ENCODE results near the gene PLA2G12A. TPM values are rescaled to one million over a fixed set of nuclear protein-coding genes. Genes with fewer than 3 reads are reported as not detected.
A peak's percentile ranks its signal among the peaks of the same experiment; 100 is the strongest.

Gene PLA2G12A
- total RNA-seq, 2 experiments from 2014 or later = 9.6 to 10.5 TPM

DNA sequence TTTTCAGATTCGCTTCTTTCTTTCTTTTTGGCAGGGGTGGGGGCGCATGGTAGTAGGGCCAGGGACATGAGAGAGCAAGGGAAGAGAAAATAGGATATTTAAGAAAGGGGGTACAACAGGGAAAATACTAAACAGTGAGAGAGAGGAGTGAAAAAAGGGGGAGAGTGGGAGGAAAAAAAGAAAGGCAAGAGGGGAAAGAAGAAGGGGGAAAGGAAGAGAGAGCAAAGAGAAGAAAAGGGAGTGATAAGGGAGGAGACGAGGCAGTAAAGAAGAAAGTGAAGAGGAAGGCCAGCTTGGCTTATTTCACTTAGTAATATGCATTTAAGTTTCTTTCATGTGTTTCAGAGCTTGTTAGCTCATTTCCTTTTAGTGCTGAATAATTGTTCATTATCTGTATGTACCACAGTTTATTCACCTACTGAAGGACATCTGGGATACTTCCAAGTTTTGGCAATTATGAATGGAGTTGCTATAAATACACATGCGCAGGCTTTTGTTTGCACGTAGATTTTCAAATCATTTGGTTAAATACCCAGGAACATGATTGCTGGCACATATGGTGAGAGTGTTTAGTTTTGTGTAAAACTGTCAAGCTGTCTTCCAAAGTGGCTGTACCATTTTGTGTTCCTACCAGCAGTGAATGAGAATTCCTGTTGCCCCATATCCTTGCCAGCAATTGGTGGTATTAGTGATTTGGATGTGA is 63.9 kb downstream of the PLA2G12A start:
- Mint-ChIP-seq H3K9me3 (no peaks in the 10 kb centered on the region), H3K4me3 (peak overlapping the region; percentile 4), H3K27me3 (no peaks in the 10 kb centered on the region), H3K36me3 (ENCODE audit: low read depth) (peaks cover 82% of the 10 kb centered on the region), H3K4me1 (ENCODE audit: low read depth) (peaks cover 78% of the 10 kb centered on the region), H3K27ac (peak overlapping the region; percentile 4)
- Histone ChIP-seq H3K4me3 (ENCODE audit: low read length) (no peak overlapping the region), H3K36me3 (ENCODE audit: insufficient read depth, low read length) (peaks cover 27% of the 10 kb centered on the region), H3K27me3 (ENCODE audit: control insufficient read depth in 1 of 2, insufficient read depth in 2 of 2, low read length in 2 of 2) (no peaks in the 10 kb centered on the region), H3K9me3 (ENCODE audit: control insufficient read depth in 1 of 2, insufficient read depth in 1 of 2, low read length in 2 of 2) (peaks cover 0 to 3% of the 10 kb centered on the region in 2 experiments), H3K27ac (ENCODE audit: low read depth in 1 of 2, low read length in 2 of 2) (no peak overlapping the region), H3K4me1 (ENCODE audit: insufficient read depth, low read length) (peaks cover 4% of the 10 kb centered on the region)
- DNase-seq = no peak
- TF ChIP-seq, protein P1, sequence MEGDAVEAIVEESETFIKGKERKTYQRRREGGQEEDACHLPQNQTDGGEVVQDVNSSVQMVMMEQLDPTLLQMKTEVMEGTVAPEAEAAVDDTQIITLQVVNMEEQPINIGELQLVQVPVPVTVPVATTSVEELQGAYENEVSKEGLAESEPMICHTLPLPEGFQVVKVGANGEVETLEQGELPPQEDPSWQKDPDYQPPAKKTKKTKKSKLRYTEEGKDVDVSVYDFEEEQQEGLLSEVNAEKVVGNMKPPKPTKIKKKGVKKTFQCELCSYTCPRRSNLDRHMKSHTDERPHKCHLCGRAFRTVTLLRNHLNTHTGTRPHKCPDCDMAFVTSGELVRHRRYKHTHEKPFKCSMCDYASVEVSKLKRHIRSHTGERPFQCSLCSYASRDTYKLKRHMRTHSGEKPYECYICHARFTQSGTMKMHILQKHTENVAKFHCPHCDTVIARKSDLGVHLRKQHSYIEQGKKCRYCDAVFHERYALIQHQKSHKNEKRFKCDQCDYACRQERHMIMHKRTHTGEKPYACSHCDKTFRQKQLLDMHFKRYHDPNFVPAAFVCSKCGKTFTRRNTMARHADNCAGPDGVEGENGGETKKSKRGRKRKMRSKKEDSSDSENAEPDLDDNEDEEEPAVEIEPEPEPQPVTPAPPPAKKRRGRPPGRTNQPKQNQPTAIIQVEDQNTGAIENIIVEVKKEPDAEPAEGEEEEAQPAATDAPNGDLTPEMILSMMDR (IDR thresholded peaks at IDR 0.05) = no peak
- ATAC-seq (ENCODE audit: poor library complexity) = no peak
- intact Hi-C loops (cut with DNase I, micrococcal nuclease) = loop anchor here in 1 of 2 experiments (5.0 kb wide), 1 partner anchor 64 kb away; no protein-coding TSS in a partner anchor
- CTCF ChIA-PET = no interaction called here
- POLR2A ChIA-PET = no interaction called here

DNA sequence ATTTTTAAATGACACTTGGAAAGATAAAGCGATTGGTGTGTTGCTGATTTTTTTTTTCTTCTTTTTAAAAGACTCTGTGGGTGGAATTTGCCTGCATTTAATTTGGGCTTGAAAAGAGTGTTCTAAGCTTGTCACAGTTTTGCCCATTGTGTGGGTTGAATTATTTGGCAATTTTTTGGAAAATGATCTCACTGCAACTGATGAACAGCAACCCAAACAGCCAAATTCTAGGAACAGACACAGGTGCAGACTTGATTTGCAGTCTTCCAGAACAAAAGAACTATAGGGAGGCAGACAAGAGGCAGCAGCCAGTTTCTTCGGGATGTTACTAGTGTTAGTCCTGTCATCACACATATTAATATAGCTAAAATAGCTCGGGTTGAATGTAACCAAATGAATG is 67.1 kb downstream of the PLA2G12A start:
- Mint-ChIP-seq H3K36me3 (ENCODE audit: low read depth) (peaks cover 78% of the 10 kb centered on the region), H3K4me1 (ENCODE audit: low read depth) (peaks cover 67% of the 10 kb centered on the region), H3K27ac (peak overlapping the region; percentile 10), H3K27me3 (no peaks in the 10 kb centered on the region), H3K9me3 (no peaks in the 10 kb centered on the region), H3K4me3 (no peak overlapping the region)
- Histone ChIP-seq H3K4me1 (ENCODE audit: insufficient read depth, low read length) (peaks cover 18% of the 10 kb centered on the region), H3K36me3 (ENCODE audit: insufficient read depth, low read length) (peaks cover 37% of the 10 kb centered on the region), H3K9me3 (ENCODE audit: control insufficient read depth in 1 of 2, insufficient read depth in 1 of 2, low read length in 2 of 2) (no peaks in the 10 kb centered on the region), H3K27me3 (ENCODE audit: control insufficient read depth in 1 of 2, insufficient read depth in 2 of 2, low read length in 2 of 2) (no peaks in the 10 kb centered on the region), H3K4me3 (ENCODE audit: low read length) (no peak overlapping the region), H3K27ac (ENCODE audit: low read depth in 1 of 2, low read length in 2 of 2) (no peak overlapping the region)
- intact Hi-C loops (cut with DNase I, micrococcal nuclease) = no loop called here
- ChIA-PET CTCF (interaction anchor here (0.7 to 1.0 kb wide), 2 partner anchors 153 to 229 kb away, joined by 3 read pairs; partner anchors contain the start of gene SEC24B), POLR2A (interaction anchor here (1.1 kb wide), 1 partner anchor 14 kb away, joined by 6 read pairs; no protein-coding TSS in a partner anchor)
- DNase-seq (no peak), ATAC-seq (ENCODE audit: poor library complexity) (no peak)
- TF ChIP-seq, protein P1 (IDR thresholded peaks at IDR 0.05) = no peak

DNA sequence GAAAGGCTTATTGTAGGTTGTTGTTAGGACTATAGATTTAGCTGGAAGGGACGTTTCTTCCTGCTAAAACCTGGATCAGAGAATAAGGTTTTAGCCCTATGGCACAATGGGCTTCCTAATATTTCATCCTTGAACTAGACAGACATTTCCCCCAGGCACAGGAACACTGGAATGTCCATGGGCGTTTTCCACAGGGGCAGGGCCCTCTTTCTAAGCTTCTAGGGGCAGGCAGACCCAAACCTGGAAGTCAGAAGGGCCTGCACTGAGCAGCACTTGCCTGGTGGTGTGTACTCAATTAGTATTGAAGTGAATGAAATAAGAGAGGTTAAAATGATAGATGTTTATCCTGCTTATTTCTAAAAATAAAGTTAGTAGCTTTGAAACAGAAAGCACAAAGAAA is 67.8 kb downstream of the PLA2G12A start:
- H3K4me3 Mint-ChIP-seq = no peak overlapping the region
- H3K27me3 ChIP-seq (ENCODE audit: control insufficient read depth in 1 of 2, insufficient read depth in 2 of 2, low read length in 2 of 2) = no peaks in the 10 kb centered on the region
- H3K27me3 Mint-ChIP-seq = no peaks in the 10 kb centered on the region
- ChIA-PET CTCF (interaction anchor here (0.6 to 1.0 kb wide), 5 partner anchors 26 to 229 kb away, joined by 3 to 4 read pairs (median 3); partner anchors contain the start of genes MCUB and SEC24B), POLR2A (interaction anchor here (1.0 kb wide), 1 partner anchor 14 kb away, joined by 3 read pairs; no protein-coding TSS in a partner anchor)
- DNase-seq (no peak), ATAC-seq (ENCODE audit: poor library complexity) (no peak)
- peaks cover 22% of the 10 kb centered on the region for H3K4me1 ChIP-seq (ENCODE audit: insufficient read depth, low read length)
- H3K36me3 ChIP-seq (ENCODE audit: insufficient read depth, low read length) = peaks cover 37% of the 10 kb centered on the region
- H3K36me3 Mint-ChIP-seq (ENCODE audit: low read depth) = peaks cover 81% of the 10 kb centered on the region
- no peak overlapping the region for H3K27ac ChIP-seq (ENCODE audit: low read depth in 1 of 2, low read length in 2 of 2)
- no peaks in the 10 kb centered on the region for H3K9me3 Mint-ChIP-seq
- no peak overlapping the region for H3K4me3 ChIP-seq (ENCODE audit: low read length)
- peaks cover 67% of the 10 kb centered on the region for H3K4me1 Mint-ChIP-seq (ENCODE audit: low read depth)
- H3K27ac Mint-ChIP-seq = peak overlapping the region; percentile 10
- no peaks in the 10 kb centered on the region for H3K9me3 ChIP-seq (ENCODE audit: control insufficient read depth in 1 of 2, insufficient read depth in 1 of 2, low read length in 2 of 2)
- intact Hi-C loops (cut with DNase I, micrococcal nuclease) = no loop called here
- TF ChIP-seq, protein P1 (IDR thresholded peaks at IDR 0.05) = no peak

Other genes with a start within 250 kb of the PLA2G12A start
- 100 to 1,000 TPM in 1 of 2 experiments, 10 to 100 TPM in 1; 98.1 to 108 TPM for gene MCUB, start 169.8 kb downstream of the PLA2G12A start, total RNA-seq
- gene CASP6, start 26.6 kb downstream of the PLA2G12A start, total RNA-seq = 1 to 10 TPM; 5.4 to 5.5 TPM
- not detected for gene CFI, start 71.9 kb upstream of the PLA2G12A start, total RNA-seq
- 1 to 10 TPM; 8.4 to 9.6 TPM for gene GAR1, start 85.7 kb upstream of the PLA2G12A start, total RNA-seq
- not detected for gene RRH, start 97.9 kb upstream of the PLA2G12A start, total RNA-seq
- under 1 TPM in 1 of 2 experiments, not detected in 1; 0.14 TPM for gene LRIT3, start 118.0 kb upstream of the PLA2G12A start, total RNA-seq
- gene EGF, start 182.8 kb upstream of the PLA2G12A start, total RNA-seq = not detected

Measured in CD4-positive, alpha-beta T cell (primary cell).